GM19035 (cell line): ENCODE measurements around the gene BCDIN3D.
"Not testable (repeated sequence)": the region's sequence is repeated elsewhere in the genome, so short reads cannot be mapped to it uniquely, and the experiment has no call there.

Experiments
- ATAC-seq: cut with Tn5 transposase; IDR thresholded peaks from one replicate; pipeline ENCODE4 v1.9.1; 2021; ENCODE audit not compliant: unreplicated experiment

Gene BCDIN3D

DNA sequence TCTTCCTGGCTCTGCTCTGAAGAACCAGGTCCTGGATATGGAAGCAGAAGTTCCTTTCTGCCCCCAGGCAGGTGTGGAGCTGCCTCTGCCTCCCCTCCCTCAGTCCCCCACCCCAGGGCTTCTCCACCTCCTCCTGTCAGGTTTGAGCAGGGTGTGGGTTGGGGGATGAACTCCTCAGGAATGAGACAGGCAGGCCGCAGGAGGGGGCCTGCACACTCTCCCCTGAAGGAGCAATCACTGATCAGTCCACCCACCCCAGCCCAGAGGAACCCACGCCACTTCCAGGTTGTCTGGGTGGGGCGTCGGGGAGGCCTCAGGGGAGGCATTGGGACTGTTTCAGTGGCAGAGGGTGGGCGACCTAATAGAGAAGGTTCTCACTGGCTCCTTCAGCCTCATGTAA is 34.2 kb upstream of the BCDIN3D start:
- no peak for ATAC-seq

- no peak for ATAC-seq
Observed at GRCh38 chr12:49876070-49876469, 33.2 kb upstream of the BCDIN3D start.

DNA sequence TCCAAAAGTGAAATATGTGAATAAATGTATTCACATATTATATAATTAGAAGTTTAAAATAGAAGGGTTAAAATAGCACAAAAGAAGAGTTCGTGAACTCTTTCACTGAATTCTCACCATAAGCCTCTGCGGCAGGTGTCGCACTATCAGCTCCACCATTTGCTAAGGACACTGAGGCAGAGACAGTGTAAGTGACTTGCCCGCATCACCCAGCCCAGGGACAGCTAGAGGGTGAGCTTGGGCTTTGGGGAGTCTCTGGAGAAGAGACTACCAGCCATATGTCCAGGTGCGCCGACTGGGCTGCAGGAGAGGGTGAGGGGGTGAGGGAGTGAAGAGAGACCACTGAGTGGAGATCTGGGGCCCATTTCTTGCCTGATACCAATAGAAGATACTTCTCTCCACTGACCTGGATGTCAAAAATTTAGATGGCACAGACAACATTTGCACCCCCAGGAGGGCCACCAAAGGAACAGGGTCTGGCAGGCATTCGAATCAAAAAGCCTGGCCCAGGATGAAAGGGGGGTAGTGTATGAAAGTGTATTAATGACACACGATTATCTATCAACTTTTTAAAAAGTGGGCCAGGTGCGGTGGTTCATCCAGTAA is 32.3 kb upstream of the BCDIN3D start:
- ATAC-seq, result no peak

DNA sequence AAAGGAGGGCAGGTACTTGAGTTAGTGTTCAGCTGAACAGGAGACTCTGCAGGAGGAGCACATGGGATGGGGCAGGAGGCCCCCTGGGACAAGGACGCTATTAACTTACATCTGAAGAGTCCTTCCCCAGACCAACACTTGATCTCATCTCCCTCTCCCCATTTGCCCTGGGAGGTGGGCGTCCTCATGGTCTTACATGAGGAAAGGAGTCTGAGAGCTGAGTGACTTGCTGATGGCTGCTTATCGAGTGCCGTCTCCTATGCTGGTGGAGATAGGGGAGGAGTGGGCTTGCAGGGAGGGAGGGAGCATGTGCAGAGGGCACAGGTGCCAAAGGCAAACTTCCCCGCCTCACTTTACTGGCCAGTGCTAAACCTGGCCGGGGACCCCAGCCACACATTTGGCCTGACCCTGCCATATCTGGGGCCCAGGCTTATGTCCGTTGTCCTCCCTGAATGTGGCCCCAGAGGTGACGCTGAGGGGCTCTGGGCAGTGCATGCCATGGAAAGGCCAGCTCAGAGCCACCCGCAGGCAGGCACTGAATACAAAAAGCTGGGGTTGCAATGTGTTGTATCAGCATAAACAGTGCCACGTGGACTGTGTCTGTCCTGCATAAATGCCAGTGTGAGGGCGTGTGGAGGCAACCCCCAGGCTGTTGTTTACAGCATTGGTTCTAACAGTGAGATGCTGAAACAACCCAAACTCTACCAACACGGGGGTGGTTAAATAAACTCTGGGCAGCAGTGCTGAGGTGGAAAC is 31.4 kb upstream of the BCDIN3D start:
- no peak for ATAC-seq

GRCh38 chr12:49873361-49873934 is 30.5 kb upstream of the BCDIN3D start:
- ATAC-seq, result no peak

GRCh38 chr12:49872781-49873181 is 29.9 kb upstream of the BCDIN3D start:
- no peak for ATAC-seq

DNA sequence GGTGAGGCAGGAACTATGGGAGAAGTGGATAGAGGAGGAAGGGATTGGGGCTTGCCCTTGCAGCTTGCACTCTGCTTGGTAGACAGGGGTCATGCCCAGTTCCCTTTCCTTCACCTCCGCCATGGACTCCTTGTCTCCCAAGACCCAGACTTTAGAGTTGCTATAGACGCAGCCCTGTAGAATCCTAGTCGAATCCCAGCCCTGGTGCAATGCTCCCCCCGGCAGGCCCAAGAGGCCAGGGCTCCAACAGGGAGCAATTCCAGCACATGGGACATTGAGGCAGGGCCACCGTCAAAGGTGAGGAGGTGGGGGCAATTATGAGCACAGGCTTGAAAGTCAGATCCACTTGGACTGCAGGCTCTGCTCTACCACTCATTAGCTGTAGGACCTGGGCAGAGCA is 29.5 kb upstream of the BCDIN3D start:
- no peak for ATAC-seq

DNA sequence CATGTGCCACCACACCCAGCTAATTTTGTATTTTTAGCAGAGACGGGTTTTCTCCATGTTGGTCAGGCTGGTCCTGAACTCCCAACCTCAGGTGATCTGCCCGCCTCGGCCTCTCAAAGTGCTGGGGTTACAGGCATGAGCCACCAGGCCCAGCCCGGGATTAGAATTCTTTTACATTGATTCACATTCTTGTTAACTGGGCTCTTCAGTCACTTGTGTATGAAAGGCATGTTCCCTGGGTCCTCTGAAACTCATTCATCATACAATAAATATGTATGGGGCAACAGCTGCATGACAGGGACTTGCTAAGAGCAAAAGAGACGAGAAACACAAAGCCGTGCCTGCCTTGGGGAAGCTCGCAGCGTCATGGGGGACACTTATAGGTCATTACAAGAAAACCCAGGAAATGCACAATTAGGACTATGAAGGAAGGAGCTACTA is 28.9 kb upstream of the BCDIN3D start:
- not testable (repeated sequence) for ATAC-seq

DNA sequence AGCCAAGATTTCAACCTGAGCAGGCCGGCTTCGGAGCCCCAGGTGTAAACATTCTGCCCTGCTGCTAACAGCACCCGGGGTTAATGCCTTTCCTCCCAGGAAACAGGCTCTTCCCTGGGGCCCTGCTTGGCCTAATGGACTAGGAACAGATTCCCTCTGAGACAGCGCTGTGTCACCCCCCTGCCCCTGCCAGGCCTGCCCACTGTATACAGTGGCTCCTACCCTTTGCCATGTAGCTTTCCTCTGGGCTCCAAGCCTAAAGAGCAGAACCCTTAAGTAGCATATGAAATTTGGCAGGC is 28.3 kb upstream of the BCDIN3D start:
- ATAC-seq, result no peak

GRCh38 chr12:49870501-49871262 is 27.8 kb upstream of the BCDIN3D start:
- ATAC-seq, result no peak

GRCh38 chr12:49869816-49870500 is 27.1 kb upstream of the BCDIN3D start:
- ATAC-seq, result no peak

DNA sequence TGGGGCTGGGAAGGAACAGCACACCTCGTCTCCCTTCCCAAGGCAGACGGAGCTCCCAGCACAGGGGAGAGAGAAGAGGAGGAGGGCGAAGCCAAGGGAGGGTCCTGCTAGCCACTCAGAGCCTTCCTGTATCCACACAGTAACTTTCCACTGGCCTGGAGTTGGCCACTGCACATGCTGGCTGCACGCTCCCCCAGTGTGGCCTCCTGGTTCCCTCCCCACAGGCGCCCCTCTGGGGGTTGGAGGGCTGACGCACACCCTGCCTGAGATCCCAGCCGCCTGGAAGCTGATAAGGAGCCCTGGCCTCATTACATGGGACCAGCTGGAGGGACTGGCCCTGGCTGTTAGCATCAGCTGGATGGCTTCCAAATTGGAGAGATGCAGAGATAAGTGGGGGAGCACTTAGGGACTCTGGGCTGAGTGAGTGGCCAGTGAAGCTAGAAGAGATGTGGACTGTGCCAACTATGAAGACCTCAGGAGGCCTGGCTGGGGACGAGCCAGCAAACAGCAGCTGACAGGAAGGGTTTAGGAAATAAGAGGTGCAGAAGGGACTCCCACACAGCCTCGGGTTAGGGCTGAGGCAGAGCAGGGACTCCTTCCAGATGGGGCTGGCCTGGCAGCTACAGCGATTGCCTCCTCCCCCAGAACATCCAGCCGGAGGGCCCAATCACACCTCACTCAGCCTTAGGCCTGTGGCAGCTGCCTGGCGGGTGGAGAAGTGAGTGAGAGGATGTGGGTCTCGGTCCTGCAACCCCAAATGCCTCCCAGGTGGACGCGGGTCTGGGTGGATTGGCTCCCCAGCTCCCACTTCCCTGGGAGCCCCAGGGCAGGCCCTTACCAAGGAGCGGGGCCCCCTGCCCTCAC is 26.3 kb upstream of the BCDIN3D start:
- ATAC-seq, result no peak

GRCh38 chr12:49868449-49868848 is 25.5 kb upstream of the BCDIN3D start:
- no peak for ATAC-seq

GRCh38 chr12:49867570-49868341 is 24.9 kb upstream of the BCDIN3D start:
- no peak for ATAC-seq

DNA sequence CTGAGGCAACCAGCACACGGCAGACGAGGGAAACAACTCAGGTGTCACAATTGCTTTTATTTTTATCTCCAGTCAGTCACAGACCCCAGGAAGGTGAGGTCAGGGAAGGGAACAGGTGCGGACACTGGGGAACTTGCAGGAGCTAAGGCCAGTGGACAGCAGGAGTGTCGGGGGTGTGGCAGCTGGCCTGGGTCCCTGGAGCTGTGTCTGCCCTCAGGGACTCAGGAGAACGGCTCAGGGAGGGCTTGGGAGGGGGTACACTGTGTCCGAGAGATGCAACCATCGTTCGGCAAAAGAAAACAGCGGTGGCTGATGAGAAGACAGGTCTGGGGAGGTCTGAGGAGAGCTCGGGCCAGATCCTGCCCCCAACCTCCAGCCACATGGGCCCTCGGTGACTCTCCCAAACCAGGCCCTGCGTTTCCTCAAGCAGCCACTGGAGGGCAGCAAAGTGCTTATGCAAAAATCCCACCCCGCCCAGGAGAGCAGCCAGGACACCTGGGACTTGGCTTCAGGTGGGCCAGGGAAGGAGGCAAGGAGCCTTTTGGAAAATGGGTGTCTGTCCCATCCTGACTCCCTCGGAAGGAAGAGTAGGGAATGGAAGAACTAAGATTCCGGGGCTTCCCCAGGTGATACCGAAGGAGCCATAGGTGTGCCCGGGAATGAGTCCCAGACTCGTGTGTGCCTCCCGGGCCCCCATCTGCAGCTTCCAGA is 24.1 kb upstream of the BCDIN3D start:
- ATAC-seq, result no peak

- ATAC-seq, result no peak
Observed at GRCh38 chr12:49865782-49866135, 22.9 kb upstream of the BCDIN3D start.

DNA sequence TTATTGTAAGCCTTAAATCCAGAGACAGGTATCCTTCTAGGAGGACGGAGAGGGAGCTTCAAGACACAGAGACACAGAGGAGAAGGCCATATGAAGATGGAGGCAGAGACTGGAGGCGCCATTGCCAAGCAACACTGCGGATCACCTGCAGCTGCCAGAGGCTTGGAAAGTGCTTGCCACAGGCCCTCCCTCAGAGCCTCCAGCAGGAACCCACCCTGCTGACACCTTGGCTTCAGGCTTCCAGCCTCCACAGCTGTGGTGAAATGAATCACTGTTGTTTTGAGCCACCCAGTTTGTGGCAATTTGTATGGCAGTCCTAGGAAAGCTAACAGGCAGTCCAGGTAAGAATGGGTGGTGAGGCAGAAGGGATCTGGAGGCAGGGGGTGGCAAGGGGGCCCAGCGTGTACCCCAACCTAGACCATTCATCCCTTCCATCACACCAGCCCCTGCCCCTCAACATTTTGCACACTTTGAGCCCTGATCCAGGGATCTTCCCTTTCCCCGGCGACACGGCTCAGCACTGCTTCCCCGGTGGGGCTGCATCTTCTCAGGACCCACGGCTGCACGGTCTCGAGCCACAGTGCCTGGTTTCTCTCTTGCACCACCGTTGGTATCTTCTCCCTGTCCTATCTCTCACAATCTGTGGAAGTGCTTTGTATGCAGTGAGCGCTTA is 22.3 kb upstream of the BCDIN3D start:
- no peak for ATAC-seq

- no peak for ATAC-seq
Observed at GRCh38 chr12:49864798-49865090, 21.8 kb upstream of the BCDIN3D start.
